ENCODE data around the gene DIS3L. TPM values are rescaled to one million over a fixed set of nuclear protein-coding genes. Genes with fewer than 3 reads are reported as not detected.
"Not testable (repeated sequence)": the region's sequence is repeated elsewhere in the genome, so short reads cannot be mapped to it uniquely, and the experiment has no call there.

DIS3L gene
- total RNA-seq, 2 donors from 2014 or later = 19.4 to 35.0 TPM

DNA sequence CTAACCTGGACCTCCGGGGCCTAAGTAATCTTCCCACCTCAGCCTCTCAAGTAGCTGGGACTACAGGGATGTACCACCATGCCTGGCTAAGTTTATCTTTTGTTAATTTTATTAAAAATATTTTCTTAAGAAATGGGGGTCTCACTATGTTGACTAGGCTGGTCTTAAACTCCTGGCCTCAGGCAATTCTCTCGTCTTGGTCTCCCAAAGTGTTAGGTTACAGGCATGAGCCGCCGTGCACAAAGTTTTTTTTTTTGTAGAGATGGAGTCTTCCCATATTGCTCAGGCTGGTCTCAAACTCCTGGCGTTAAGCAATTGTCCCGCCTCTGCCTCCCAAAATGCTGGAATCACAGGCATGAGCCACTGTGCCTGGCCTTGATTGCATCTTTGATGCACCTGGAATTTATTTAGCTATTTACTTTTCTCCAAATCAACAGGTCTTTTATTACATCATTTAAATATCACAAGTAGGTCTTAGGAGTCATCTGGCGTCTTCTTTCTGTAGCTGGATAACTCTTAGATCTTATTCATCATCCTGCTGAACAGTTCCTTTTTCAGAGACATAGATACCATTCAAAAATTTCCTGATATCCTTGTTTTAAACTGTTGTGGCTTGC lies 85.6 kb downstream of the DIS3L start:
- Histone ChIP-seq H3K27ac (no peak overlapping the region), H3K4me1 (replicated peaks) (no peaks in the 10 kb centered on the region), H3K9me3 (no peaks in the 10 kb centered on the region), H3K4me3 (no peak overlapping the region), H3K27me3 (replicated peaks; ENCODE audit: insufficient read depth) (no peaks in the 10 kb centered on the region), H3K36me3 (no peaks in the 10 kb centered on the region)
- intact Hi-C loops (cut with DNase I) = no loop called here
- DNase-seq (ENCODE audit: low spot score) = no peak
- TF ChIP-seq POLR2AphosphoS5 (IDR thresholded peaks at IDR 0.05) = no peak
- TF ChIP-seq, protein P1, sequence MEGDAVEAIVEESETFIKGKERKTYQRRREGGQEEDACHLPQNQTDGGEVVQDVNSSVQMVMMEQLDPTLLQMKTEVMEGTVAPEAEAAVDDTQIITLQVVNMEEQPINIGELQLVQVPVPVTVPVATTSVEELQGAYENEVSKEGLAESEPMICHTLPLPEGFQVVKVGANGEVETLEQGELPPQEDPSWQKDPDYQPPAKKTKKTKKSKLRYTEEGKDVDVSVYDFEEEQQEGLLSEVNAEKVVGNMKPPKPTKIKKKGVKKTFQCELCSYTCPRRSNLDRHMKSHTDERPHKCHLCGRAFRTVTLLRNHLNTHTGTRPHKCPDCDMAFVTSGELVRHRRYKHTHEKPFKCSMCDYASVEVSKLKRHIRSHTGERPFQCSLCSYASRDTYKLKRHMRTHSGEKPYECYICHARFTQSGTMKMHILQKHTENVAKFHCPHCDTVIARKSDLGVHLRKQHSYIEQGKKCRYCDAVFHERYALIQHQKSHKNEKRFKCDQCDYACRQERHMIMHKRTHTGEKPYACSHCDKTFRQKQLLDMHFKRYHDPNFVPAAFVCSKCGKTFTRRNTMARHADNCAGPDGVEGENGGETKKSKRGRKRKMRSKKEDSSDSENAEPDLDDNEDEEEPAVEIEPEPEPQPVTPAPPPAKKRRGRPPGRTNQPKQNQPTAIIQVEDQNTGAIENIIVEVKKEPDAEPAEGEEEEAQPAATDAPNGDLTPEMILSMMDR (IDR thresholded peaks at IDR 0.05) = no peak
- TF ChIP-seq POLR2A (IDR thresholded peaks at IDR 0.05) = no peak
- WGBS = 83% methylated on average over 7 of the region's 7 CpGs

DNA sequence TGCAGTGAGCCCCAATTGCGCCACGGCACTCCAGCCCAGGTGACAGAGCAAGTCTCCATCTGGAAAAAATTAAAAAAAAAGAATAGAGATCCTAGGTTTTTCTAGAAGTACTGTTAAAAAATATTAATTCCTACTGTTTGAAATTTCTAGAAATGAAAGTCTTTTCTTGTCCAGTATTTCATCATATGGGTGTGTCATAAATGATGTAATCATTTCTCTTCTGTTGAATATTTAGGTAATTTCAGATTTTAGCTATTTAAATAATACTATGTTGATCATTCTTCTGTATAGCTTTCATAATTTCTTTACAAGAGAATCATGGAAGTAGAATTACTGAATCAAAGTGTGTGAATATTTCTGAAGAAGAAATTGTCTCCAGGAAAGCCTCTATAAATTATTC lies 88.0 kb downstream of the DIS3L start:
- H3K9me3 ChIP-seq = not testable (repeated sequence)

More for the DNA sequence above, 88.0 kb downstream of the DIS3L start:
- DNase-seq (ENCODE audit: low spot score); H3K27me3 ChIP-seq (replicated peaks; ENCODE audit: insufficient read depth); H3K4me1 ChIP-seq (replicated peaks); H3K27ac ChIP-seq; intact Hi-C loops (cut with DNase I); H3K4me3 ChIP-seq; H3K36me3 ChIP-seq: not testable (repeated sequence)
- WGBS = 96% methylated on average over 2 of the region's 2 CpGs

Small RNA genes within 50 kb of the gene (small RNA-seq; reads per million reads assigned to genes)
- gene RF00019 (0 reads per million in 2 donors), gene SCARNA14 (9.9 to 13.2 reads per million in 2 donors)

Other genes starting within 250 kb of the DIS3L start
- gene MEGF11, start 39.8 kb upstream of the DIS3L start, total RNA-seq = not detected
- gene TIPIN, start 63.1 kb downstream of the DIS3L start, total RNA-seq = 10 to 100 TPM in 1 of 2 donors, 1 to 10 TPM in 1; 8.0 to 20.1 TPM
- gene MAP2K1, start 93.3 kb downstream of the DIS3L start, total RNA-seq = 10 to 100 TPM; 28.0 to 29.0 TPM
- 10 to 100 TPM; 23.6 to 27.0 TPM for gene SNAPC5, start 204.2 kb downstream of the DIS3L start, total RNA-seq
- gene RPL4, start 211.3 kb downstream of the DIS3L start, total RNA-seq = 1,000 to 10,000 TPM; 2,395 to 5,607 TPM
- 10 to 100 TPM in 1 of 2 donors, 1 to 10 TPM in 1; 6.1 to 11.4 TPM for gene ZWILCH, start 211.8 kb downstream of the DIS3L start, total RNA-seq